HL-60 (cell line): ENCODE measurements around the gene TFB1M.

ENCODE experiments used
- DNase-seq, 2 experiments: peaks; one replicate each; pipeline ENCODE4 v3.0.0-alpha.2; 2010 to 2020; ENCODE audit warnings: low read depth in 1 of 2, low spot score in 1 of 2
- H3K27ac ChIP-seq: fragments of 250-450 bp; sonication (Bioruptor Pico); replicated peaks from 2 replicates; pipeline ENCODE4 v1.5.1; 2020; ENCODE audit warnings: mild to moderate bottlenecking, moderate library complexity
- H3K27me3 ChIP-seq: fragments of 250-450 bp; sonication (Bioruptor Pico); 2 replicates; pipeline ENCODE4 v1.5.1; 2021; ENCODE audit warnings: mild to moderate bottlenecking, moderate library complexity; ENCODE audit not compliant: insufficient read depth, poor library complexity, severe bottlenecking
- H3K4me3 ChIP-seq: replicated peaks from 2 replicates; pipeline ENCODE4 v1.5.1; 2011; ENCODE audit warnings: mild to moderate bottlenecking, control low read depth, low read length; ENCODE audit not compliant: insufficient read depth
- GABPA ChIP-seq: IDR thresholded peaks from 2 replicates; pipeline ENCODE4 v1.6.1; 2012; ENCODE audit warnings: low read depth
- POLR2AphosphoS5 ChIP-seq: IDR thresholded peaks from 2 replicates; pipeline ENCODE4 v1.6.1; 2012; ENCODE audit warnings: low read depth
- REST ChIP-seq: IDR thresholded peaks from 2 replicates; pipeline ENCODE4 v1.6.1; 2012; ENCODE audit warnings: low read depth; ENCODE audit not compliant: insufficient replicate concordance
- SPI1 ChIP-seq: IDR thresholded peaks from 2 replicates; pipeline ENCODE4 v1.6.1; 2012; ENCODE audit warnings: low read depth, mild to moderate bottlenecking, borderline replicate concordance
- TF ChIP-seq, protein P1 (sequence below): IDR thresholded peaks from one replicate; pipeline ENCODE4 v1.5.1; 2011; ENCODE audit warnings: low read length, control low read depth, inconsistent platforms; ENCODE audit not compliant: insufficient read depth

The TFB1M gene

GRCh38 chr6:155327326-155328073, 13.2 kb upstream of the TFB1M start:
- Histone ChIP-seq H3K27ac (no peak overlapping the region), H3K27me3 (no peaks in the 10 kb centered on the region), H3K4me3 (no peak overlapping the region)
- peak in 1 of 2 experiments; percentile 40 for DNase-seq
- TF ChIP-seq SPI1 (no peak), REST (no peak)
- TF ChIP-seq, protein P1, sequence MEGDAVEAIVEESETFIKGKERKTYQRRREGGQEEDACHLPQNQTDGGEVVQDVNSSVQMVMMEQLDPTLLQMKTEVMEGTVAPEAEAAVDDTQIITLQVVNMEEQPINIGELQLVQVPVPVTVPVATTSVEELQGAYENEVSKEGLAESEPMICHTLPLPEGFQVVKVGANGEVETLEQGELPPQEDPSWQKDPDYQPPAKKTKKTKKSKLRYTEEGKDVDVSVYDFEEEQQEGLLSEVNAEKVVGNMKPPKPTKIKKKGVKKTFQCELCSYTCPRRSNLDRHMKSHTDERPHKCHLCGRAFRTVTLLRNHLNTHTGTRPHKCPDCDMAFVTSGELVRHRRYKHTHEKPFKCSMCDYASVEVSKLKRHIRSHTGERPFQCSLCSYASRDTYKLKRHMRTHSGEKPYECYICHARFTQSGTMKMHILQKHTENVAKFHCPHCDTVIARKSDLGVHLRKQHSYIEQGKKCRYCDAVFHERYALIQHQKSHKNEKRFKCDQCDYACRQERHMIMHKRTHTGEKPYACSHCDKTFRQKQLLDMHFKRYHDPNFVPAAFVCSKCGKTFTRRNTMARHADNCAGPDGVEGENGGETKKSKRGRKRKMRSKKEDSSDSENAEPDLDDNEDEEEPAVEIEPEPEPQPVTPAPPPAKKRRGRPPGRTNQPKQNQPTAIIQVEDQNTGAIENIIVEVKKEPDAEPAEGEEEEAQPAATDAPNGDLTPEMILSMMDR: peak; percentile 61

DNA sequence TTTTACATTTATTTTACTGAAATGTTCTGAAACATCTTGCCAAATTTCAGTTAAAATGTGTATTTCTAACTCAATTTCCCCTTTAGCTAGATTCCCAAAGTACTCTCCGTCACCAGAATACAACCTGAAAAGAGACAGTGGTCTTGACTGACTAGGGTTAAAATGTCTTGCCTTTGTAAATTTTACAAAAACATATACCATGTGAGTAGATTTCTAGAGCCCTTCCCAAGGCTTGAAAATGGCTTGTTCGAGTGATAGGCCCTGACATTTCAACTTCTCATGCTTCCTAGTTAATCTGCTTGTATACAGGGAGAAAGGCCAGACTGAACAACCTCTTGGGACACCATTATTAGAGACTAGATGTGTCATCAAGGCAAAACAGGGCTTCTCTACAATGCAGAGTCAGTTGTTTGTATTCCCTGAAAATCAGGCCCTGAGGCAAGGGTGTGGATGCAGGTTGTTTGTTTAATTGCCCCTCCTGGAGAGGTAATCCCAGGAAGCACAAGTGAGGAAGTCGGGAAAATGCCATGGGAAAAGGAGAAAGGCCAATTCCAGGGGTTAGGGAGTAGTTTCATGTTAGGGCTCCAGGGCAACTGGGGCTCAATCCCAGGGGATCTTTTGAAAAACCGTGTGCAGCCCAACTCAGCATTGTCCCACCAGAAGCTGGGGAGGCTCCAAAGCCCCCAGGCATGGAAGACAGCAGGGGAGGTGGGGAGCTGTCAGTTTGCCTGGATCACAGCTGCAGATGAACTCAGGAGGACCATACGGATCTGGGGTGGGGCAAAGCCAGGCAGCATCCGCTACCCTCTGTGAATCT, 11.6 kb upstream of the TFB1M start:
- no peak overlapping the region for H3K27ac ChIP-seq
- DNase-seq: no peak
- no peak overlapping the region for H3K4me3 ChIP-seq
- no peak for TF ChIP-seq POLR2AphosphoS5
- TF ChIP-seq GABPA: no peak
- TF ChIP-seq, protein P1: no peak
- no peak for TF ChIP-seq SPI1
- no peak for TF ChIP-seq REST
- H3K27me3 ChIP-seq: no peaks in the 10 kb centered on the region

DNA sequence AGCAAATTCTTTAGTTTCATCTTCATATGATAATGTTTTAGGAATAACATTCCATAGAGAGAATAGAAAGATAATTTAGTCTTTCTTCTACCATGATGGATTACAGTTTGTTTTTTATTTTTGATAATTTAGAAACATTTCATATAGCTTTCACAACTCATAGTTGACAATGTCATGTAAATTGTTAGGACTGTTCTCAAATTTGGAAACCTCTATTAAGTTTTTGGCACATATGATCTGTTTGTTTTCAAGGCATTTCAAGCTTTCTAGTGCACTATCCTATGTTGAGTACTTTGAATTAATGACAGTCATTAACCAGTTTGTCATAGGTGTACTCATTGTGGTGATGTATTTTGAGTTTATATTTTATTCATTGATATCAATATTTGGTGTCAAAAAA, 10.7 kb upstream of the TFB1M start:
- Histone ChIP-seq H3K27me3 (no peaks in the 10 kb centered on the region), H3K4me3 (no peak overlapping the region), H3K27ac (no peak overlapping the region)
- TF ChIP-seq REST (no peak), GABPA (no peak), POLR2AphosphoS5 (no peak), SPI1 (no peak)
- TF ChIP-seq, protein P1: no peak
- no peak for DNase-seq
